H1 (cell line): ENCODE measurements around the gene TXNDC5.

ENCODE experiments used
- BCL11A ChIP-seq, 2 experiments: IDR thresholded peaks; one replicate each; pipeline ENCODE4 v1.6.1; 2011; ENCODE audit warnings: low read depth in 2 of 2, low read length in 2 of 2, mild to moderate bottlenecking in 2 of 2
- EP300 ChIP-seq, 2 experiments: IDR thresholded peaks; 1 replicate in 1 of 2; 2 replicates in 1 of 2; pipeline ENCODE4 v1.6.1; 2011 to 2012; ENCODE audit warnings: low read depth in 2 of 2, low read length in 2 of 2, mild to moderate bottlenecking in 2 of 2, borderline replicate concordance in 1 of 2, inconsistent platforms in 1 of 2, moderate library complexity in 1 of 2
- MAFK ChIP-seq: IDR thresholded peaks from 2 replicates; pipeline ENCODE4 v1.6.1; 2012; ENCODE audit warnings: low read depth, mild to moderate bottlenecking, improper control_type of control experiment, low read length
- POLR2A ChIP-seq, 2 experiments: IDR thresholded peaks; 1 replicate in 1 of 2; 2 replicates in 1 of 2; pipeline ENCODE4 v1.6.1; 2011; ENCODE audit warnings: low read depth in 2 of 2, low read length in 2 of 2, mild to moderate bottlenecking in 2 of 2; ENCODE audit errors: control extremely low read depth in 1 of 2
- POLR2AphosphoS5 ChIP-seq: IDR thresholded peaks from 2 replicates; pipeline ENCODE4 v1.6.1; 2011; ENCODE audit warnings: low read depth, low read length
- RAD21 ChIP-seq, 2 experiments: IDR thresholded peaks in 1 of 2; conservative IDR thresholded peaks in 1 of 2; 2 replicates each; pipeline ENCODE4 v1.6.1; 2011; ENCODE audit warnings: low read depth in 2 of 2, low read length in 2 of 2, improper control_type of control experiment in 1 of 2, inconsistent platforms in 1 of 2, mild to moderate bottlenecking in 1 of 2, moderate library complexity in 1 of 2
- RFX5 ChIP-seq: IDR thresholded peaks from 2 replicates; pipeline ENCODE4 v1.6.1; 2011; ENCODE audit warnings: low read depth, low read length, improper control_type of control experiment, borderline replicate concordance
- SP4 ChIP-seq: IDR thresholded peaks from 2 replicates; pipeline ENCODE4 v1.6.1; 2012; ENCODE audit warnings: low read length, inconsistent platforms
- TAF1 ChIP-seq: IDR thresholded peaks from 2 replicates; pipeline ENCODE4 v1.6.1; 2011; ENCODE audit warnings: mild to moderate bottlenecking, low read depth, low read length
- USF2 ChIP-seq: IDR thresholded peaks from 2 replicates; pipeline ENCODE4 v1.6.1; 2011; ENCODE audit warnings: low read length, improper control_type of control experiment
- YY1 ChIP-seq: IDR thresholded peaks from 2 replicates; pipeline ENCODE4 v1.6.1; 2011; ENCODE audit warnings: low read depth, mild to moderate bottlenecking, low read length
- TF ChIP-seq, protein P1 (sequence below): IDR thresholded peaks from 2 replicates; pipeline ENCODE4 v1.6.1; 2012; ENCODE audit warnings: inconsistent platforms
- TF ChIP-seq, protein P2 (sequence below), 3 experiments: IDR thresholded peaks; 1 replicate in 2 of 3; 2 replicates in 1 of 3; pipeline versions ENCODE4 v1.5.1 to v1.6.1; 2011; ENCODE audit warnings: low read length in 3 of 3, mild to moderate bottlenecking in 3 of 3, inconsistent platforms in 2 of 3, low read depth in 1 of 3, moderate library complexity in 1 of 3; ENCODE audit not compliant: insufficient read depth in 1 of 3; ENCODE audit errors: control extremely low read depth in 1 of 3
- TF ChIP-seq, protein P3 (sequence below): IDR thresholded peaks from 2 replicates; pipeline ENCODE4 v1.6.1; 2012; ENCODE audit warnings: low read length, inconsistent platforms

- TF ChIP-seq, protein P1, sequence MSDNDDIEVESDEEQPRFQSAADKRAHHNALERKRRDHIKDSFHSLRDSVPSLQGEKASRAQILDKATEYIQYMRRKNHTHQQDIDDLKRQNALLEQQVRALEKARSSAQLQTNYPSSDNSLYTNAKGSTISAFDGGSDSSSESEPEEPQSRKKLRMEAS, result no peak
- TF ChIP-seq, protein P2, sequence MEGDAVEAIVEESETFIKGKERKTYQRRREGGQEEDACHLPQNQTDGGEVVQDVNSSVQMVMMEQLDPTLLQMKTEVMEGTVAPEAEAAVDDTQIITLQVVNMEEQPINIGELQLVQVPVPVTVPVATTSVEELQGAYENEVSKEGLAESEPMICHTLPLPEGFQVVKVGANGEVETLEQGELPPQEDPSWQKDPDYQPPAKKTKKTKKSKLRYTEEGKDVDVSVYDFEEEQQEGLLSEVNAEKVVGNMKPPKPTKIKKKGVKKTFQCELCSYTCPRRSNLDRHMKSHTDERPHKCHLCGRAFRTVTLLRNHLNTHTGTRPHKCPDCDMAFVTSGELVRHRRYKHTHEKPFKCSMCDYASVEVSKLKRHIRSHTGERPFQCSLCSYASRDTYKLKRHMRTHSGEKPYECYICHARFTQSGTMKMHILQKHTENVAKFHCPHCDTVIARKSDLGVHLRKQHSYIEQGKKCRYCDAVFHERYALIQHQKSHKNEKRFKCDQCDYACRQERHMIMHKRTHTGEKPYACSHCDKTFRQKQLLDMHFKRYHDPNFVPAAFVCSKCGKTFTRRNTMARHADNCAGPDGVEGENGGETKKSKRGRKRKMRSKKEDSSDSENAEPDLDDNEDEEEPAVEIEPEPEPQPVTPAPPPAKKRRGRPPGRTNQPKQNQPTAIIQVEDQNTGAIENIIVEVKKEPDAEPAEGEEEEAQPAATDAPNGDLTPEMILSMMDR (IDR thresholded peaks at IDR 0.05; ENCODE audit: control extremely low read depth in 1 of 3, insufficient read depth in 1 of 3, low read depth in 1 of 3, low read length in 3 of 3), result no peak
- TF ChIP-seq RAD21 (IDR thresholded peaks at IDR 0.05 in 1 of 2, conservative IDR thresholded peaks at IDR 0.05 in 1 of 2; ENCODE audit: low read depth in 2 of 2, low read length in 2 of 2) (no peak), EP300 (IDR thresholded peaks at IDR 0.05; ENCODE audit: borderline replicate concordance in 1 of 2, low read depth in 2 of 2, low read length in 2 of 2) (no peak), USF2 (no peak), YY1 (no peak), BCL11A (IDR thresholded peaks at IDR 0.05; ENCODE audit: low read depth in 2 of 2, low read length in 2 of 2) (no peak), TAF1 (no peak), RFX5 (no peak), MAFK (no peak), SP4 (no peak), POLR2A (IDR thresholded peaks at IDR 0.05; ENCODE audit: control extremely low read depth in 1 of 2, low read depth in 2 of 2, low read length in 2 of 2) (no peak), POLR2AphosphoS5 (peak; percentile 5; the same call in 1 of the 2 replicates)
- TF ChIP-seq, protein P3, sequence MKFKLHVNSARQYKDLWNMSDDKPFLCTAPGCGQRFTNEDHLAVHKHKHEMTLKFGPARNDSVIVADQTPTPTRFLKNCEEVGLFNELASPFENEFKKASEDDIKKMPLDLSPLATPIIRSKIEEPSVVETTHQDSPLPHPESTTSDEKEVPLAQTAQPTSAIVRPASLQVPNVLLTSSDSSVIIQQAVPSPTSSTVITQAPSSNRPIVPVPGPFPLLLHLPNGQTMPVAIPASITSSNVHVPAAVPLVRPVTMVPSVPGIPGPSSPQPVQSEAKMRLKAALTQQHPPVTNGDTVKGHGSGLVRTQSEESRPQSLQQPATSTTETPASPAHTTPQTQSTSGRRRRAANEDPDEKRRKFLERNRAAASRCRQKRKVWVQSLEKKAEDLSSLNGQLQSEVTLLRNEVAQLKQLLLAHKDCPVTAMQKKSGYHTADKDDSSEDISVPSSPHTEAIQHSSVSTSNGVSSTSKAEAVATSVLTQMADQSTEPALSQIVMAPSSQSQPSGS, result no peak
These were observed 31.0 kb downstream of the TXNDC5 start for GRCh38 chr6:7879579-7879978.
